Cardiac muscle cell (in vitro differentiated cells and primary cell): ENCODE data around the gene SH3BP4. TPM values are rescaled to one million over a fixed set of nuclear protein-coding genes. Genes with fewer than 3 reads are reported as not detected.

Experiments
- DNase-seq, 2 donors: peaks; one replicate each; pipeline versions ENCODE4 v3.0.0 to v3.0.0-alpha.2; 2010 to 2017; ENCODE audit warnings: low read depth in 1 of 2, low spot score in 1 of 2
- H3K27ac ChIP-seq: fragments of 200-600 bp; sonication (generic); 2 replicates; pipeline ENCODE4 v1.5.1; 2016
- H3K27me3 ChIP-seq: fragments of 200-600 bp; sonication (generic); 2 replicates; pipeline ENCODE4 v1.6.0; 2016; ENCODE audit warnings: control low read depth
- H3K36me3 ChIP-seq: fragments of 200-600 bp; sonication (generic); 2 replicates; pipeline ENCODE4 v1.5.1; 2016; ENCODE audit warnings: control low read depth
- H3K4me1 ChIP-seq: fragments of 200-600 bp; sonication (generic); 2 replicates; pipeline ENCODE4 v1.8.1; 2017; ENCODE audit warnings: low read depth, mild to moderate bottlenecking, mixed run types
- H3K4me3 ChIP-seq: fragments of 200-600 bp; sonication (generic); 2 replicates; pipeline ENCODE4 v1.5.1; 2016; ENCODE audit warnings: mild to moderate bottlenecking
- H3K9me3 ChIP-seq: fragments of 200-600 bp; sonication (generic); 2 replicates; pipeline ENCODE4 v1.5.1; 2017; ENCODE audit warnings: low read depth, mild to moderate bottlenecking, control low read depth
- CTCF ChIP-seq: IDR thresholded peaks from 2 replicates; pipeline ENCODE4 v1.5.1; 2012; ENCODE audit warnings: low read depth, mild to moderate bottlenecking, low read length
- polyA plus RNA-seq: library from polyadenylated mRNA; unstranded; fragments of >200 nt; fragmentation: Nextera tagmentation; extraction: Ambion mirVana; gene quantifications from 2 replicates; pipeline ENCODE4 v1.2.1, GENCODE V29; 2016
- total RNA-seq: library from RNA; depleted of rRNA; stranded (reverse); fragments of >200 nt; gene quantifications from 2 replicates; pipeline ENCODE4 v1.2.3, GENCODE V29; 2016

SH3BP4 gene
- total and polyA plus RNA-seq, 2 experiments from 2014 or later = 35.8 to 71.3 TPM

GRCh38 chr2:235028646-235029045, 76.8 kb downstream of the SH3BP4 start:
- DNase-seq = no peak
- no peak overlapping the region for H3K27ac ChIP-seq
- H3K4me3 ChIP-seq = no peak overlapping the region
- H3K36me3 ChIP-seq = no peaks in the 10 kb centered on the region
- peaks cover 20% of the 10 kb centered on the region for H3K4me1 ChIP-seq
- TF ChIP-seq CTCF = no peak
- H3K9me3 ChIP-seq = no peaks in the 10 kb centered on the region
- H3K27me3 ChIP-seq = no peaks in the 10 kb centered on the region

- H3K4me1 ChIP-seq = peaks cover 16% of the 10 kb centered on the region
- H3K36me3 ChIP-seq = no peaks in the 10 kb centered on the region
- TF ChIP-seq CTCF = no peak
- H3K27me3 ChIP-seq = no peaks in the 10 kb centered on the region
- no peaks in the 10 kb centered on the region for H3K9me3 ChIP-seq
- no peak overlapping the region for H3K4me3 ChIP-seq
- no peak for DNase-seq
- no peak overlapping the region for H3K27ac ChIP-seq
Observed at GRCh38 chr2:235029054-235029453, 77.2 kb downstream of the SH3BP4 start.

GRCh38 chr2:235030126-235030525, 78.3 kb downstream of the SH3BP4 start:
- Histone ChIP-seq H3K36me3 (peaks cover 3% of the 10 kb centered on the region), H3K27ac (peak overlapping the region; percentile 24), H3K4me3 (no peak overlapping the region), H3K9me3 (no peaks in the 10 kb centered on the region), H3K27me3 (no peaks in the 10 kb centered on the region), H3K4me1 (peaks cover 5% of the 10 kb centered on the region)
- no peak for DNase-seq
- no peak for TF ChIP-seq CTCF

GRCh38 chr2:235030936-235031335, 79.1 kb downstream of the SH3BP4 start:
- Histone ChIP-seq H3K9me3 (no peaks in the 10 kb centered on the region), H3K27ac (peak overlapping the region; percentile 24), H3K36me3 (peaks cover 7% of the 10 kb centered on the region), H3K27me3 (no peaks in the 10 kb centered on the region), H3K4me3 (no peak overlapping the region), H3K4me1 (no peaks in the 10 kb centered on the region)
- no peak for TF ChIP-seq CTCF
- DNase-seq = no peak

GRCh38 chr2:235031686-235032373, 80.0 kb downstream of the SH3BP4 start:
- Histone ChIP-seq H3K4me1 (no peaks in the 10 kb centered on the region), H3K36me3 (peaks cover 7% of the 10 kb centered on the region), H3K27ac (peak overlapping the region; percentile 24), H3K4me3 (no peak overlapping the region), H3K27me3 (no peaks in the 10 kb centered on the region), H3K9me3 (no peaks in the 10 kb centered on the region)
- DNase-seq = no peak
- TF ChIP-seq CTCF = no peak
